ENCODE data around the gene CTBP2. TPM values are rescaled to one million over a fixed set of nuclear protein-coding genes. Genes with fewer than 3 reads are reported as not detected.

Gene CTBP2
- total RNA-seq, 1 donor from 2014 or later = 123 TPM

DNA sequence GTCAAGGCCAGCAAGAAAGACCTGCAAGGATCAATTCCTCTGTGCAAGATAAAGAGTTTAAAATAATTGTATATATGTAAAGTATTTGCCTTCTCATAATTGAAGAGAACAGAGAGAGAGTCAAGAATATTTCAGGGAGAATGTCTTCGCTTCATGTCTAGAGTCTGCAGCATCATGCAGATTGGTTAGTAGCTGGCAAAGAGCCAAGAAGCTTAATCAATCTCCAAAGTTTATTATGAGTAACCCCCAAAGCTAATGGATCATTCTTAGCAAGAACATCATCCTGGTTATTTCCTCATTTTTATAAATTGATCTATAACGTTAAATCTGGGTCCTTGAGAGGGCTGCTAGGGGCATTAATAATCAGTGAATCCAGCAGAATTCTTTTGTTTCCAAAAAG, 38.9 kb upstream of the CTBP2 start:
- no peaks in the 10 kb centered on the region for H3K36me3 ChIP-seq (ENCODE audit: control insufficient read depth, insufficient read depth, low read length)
- TF ChIP-seq, protein P1, sequence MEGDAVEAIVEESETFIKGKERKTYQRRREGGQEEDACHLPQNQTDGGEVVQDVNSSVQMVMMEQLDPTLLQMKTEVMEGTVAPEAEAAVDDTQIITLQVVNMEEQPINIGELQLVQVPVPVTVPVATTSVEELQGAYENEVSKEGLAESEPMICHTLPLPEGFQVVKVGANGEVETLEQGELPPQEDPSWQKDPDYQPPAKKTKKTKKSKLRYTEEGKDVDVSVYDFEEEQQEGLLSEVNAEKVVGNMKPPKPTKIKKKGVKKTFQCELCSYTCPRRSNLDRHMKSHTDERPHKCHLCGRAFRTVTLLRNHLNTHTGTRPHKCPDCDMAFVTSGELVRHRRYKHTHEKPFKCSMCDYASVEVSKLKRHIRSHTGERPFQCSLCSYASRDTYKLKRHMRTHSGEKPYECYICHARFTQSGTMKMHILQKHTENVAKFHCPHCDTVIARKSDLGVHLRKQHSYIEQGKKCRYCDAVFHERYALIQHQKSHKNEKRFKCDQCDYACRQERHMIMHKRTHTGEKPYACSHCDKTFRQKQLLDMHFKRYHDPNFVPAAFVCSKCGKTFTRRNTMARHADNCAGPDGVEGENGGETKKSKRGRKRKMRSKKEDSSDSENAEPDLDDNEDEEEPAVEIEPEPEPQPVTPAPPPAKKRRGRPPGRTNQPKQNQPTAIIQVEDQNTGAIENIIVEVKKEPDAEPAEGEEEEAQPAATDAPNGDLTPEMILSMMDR (IDR thresholded peaks at IDR 0.05; ENCODE audit: insufficient read depth, low read length, severe bottlenecking) = no peak
- no peak for FAIRE-seq
- H3K4me3 ChIP-seq (ENCODE audit: low read depth, low read length) = no peak overlapping the region
- no peak for DNase-seq (ENCODE audit: low read depth)
- H3K27me3 ChIP-seq (ENCODE audit: control insufficient read depth, insufficient read depth, low read length) = no peaks in the 10 kb centered on the region

DNA sequence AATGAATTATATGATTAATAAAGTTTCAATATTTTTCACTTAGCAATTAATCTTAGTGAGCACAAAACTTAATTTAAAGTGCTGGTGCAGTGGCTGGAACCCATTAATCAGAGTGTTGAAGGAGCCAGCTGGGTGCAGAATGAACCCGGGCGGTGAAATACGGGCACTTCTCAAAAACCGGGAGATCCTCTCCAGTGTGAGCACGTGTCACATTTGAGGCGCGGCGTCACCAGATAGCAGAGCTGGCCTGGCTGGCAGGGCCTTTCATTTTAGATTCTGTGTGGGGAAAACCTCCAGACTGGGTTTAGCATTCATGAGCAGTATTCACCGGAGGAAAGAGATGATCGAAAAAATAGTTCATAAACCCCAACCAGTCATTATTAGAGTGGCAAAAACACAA, 34.5 kb upstream of the CTBP2 start:
- no peak overlapping the region for H3K4me3 ChIP-seq (ENCODE audit: low read depth, low read length)
- DNase-seq (ENCODE audit: low read depth) = no peak

DNA sequence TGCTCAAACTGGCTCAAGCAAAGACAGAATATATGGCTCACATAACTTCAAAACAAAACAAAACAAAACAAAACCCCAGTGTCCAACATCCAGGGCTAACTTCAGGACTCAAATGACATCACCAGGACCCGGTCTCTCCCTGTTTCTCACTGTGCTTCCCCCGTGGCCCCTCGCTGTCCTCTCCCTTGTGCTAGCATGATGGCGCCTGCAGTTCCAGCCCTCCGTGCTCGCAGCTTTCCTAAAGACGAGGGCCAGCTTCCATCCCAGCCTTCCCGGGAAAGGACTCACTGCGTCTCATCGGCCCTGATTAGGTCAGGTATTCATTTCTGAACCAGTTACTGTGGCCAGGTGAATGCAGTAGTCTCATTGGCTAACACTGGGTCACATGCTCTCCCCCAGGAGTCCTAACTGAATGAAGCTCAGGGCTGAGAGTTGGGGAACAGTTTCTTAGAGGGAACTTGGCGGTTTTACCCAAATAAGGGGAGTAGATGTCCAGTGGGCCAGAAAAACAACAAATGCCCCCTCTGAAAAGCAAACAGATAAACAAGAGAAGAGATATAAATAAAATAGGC, 33.0 kb upstream of the CTBP2 start:
- H3K27me3 ChIP-seq (ENCODE audit: control insufficient read depth, insufficient read depth, low read length) = no peaks in the 10 kb centered on the region
- TF ChIP-seq, protein P1 (IDR thresholded peaks at IDR 0.05; ENCODE audit: insufficient read depth, low read length, severe bottlenecking) = no peak
- FAIRE-seq = no peak
- H3K4me3 ChIP-seq (ENCODE audit: low read depth, low read length) = no peak overlapping the region
- no peak for DNase-seq (ENCODE audit: low read depth)
- H3K36me3 ChIP-seq (ENCODE audit: control insufficient read depth, insufficient read depth, low read length) = no peaks in the 10 kb centered on the region

More for the DNA sequence above, 34.5 kb upstream of the CTBP2 start:
- no peak for FAIRE-seq
- TF ChIP-seq, protein P1 (IDR thresholded peaks at IDR 0.05; ENCODE audit: insufficient read depth, low read length, severe bottlenecking) = no peak
- Histone ChIP-seq H3K36me3 (ENCODE audit: control insufficient read depth, insufficient read depth, low read length) (no peaks in the 10 kb centered on the region), H3K27me3 (ENCODE audit: control insufficient read depth, insufficient read depth, low read length) (no peaks in the 10 kb centered on the region)

DNA sequence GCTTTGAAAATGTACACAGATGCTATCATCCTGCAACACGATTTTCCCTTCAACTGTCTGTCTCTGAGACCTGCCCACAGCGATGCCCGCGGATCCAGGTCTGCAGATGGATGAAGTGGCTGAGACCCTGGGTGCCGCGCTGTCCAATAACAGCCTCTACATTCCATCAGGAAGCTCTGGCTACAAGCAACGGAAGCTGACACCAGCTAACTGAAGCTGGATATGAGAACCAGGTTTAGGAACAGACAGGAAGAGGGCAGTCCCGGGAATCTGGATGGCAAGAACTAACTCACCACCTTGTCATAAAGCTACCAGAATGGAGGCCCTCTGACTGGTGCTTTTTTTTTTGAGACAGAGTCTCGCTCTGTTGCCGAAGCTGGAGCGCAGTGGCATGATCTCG, 32.3 kb upstream of the CTBP2 start:
- TF ChIP-seq, protein P1 (IDR thresholded peaks at IDR 0.05; ENCODE audit: insufficient read depth, low read length, severe bottlenecking) = no peak
- Histone ChIP-seq H3K4me3 (ENCODE audit: low read depth, low read length) (no peak overlapping the region), H3K36me3 (ENCODE audit: control insufficient read depth, insufficient read depth, low read length) (no peaks in the 10 kb centered on the region), H3K27me3 (ENCODE audit: control insufficient read depth, insufficient read depth, low read length) (no peaks in the 10 kb centered on the region)
- DNase-seq (ENCODE audit: low read depth) = no peak
- no peak for FAIRE-seq

GRCh38 chr10:125192005-125192404, 31.6 kb upstream of the CTBP2 start:
- no peak overlapping the region for H3K4me3 ChIP-seq (ENCODE audit: low read depth, low read length)

More at GRCh38 chr10:125192005-125192404, 31.6 kb upstream of the CTBP2 start:
- FAIRE-seq = no peak
- TF ChIP-seq, protein P1 (IDR thresholded peaks at IDR 0.05; ENCODE audit: insufficient read depth, low read length, severe bottlenecking) = no peak
- no peaks in the 10 kb centered on the region for H3K36me3 ChIP-seq (ENCODE audit: control insufficient read depth, insufficient read depth, low read length)
- DNase-seq (ENCODE audit: low read depth) = no peak
- H3K27me3 ChIP-seq (ENCODE audit: control insufficient read depth, insufficient read depth, low read length) = no peaks in the 10 kb centered on the region
